GM19455 (cell line): ENCODE data around the gene ETV1.

Source experiments
- ATAC-seq: cut with Tn5 transposase; IDR thresholded peaks from one replicate; pipeline ENCODE4 v1.9.1; 2021; ENCODE audit not compliant: unreplicated experiment

Gene ETV1

GRCh38 chr7:13882051-13882450, 107.4 kb downstream of the ETV1 start:
- ATAC-seq: no peak

GRCh38 chr7:13880789-13881188, 108.7 kb downstream of the ETV1 start:
- ATAC-seq: no peak

DNA sequence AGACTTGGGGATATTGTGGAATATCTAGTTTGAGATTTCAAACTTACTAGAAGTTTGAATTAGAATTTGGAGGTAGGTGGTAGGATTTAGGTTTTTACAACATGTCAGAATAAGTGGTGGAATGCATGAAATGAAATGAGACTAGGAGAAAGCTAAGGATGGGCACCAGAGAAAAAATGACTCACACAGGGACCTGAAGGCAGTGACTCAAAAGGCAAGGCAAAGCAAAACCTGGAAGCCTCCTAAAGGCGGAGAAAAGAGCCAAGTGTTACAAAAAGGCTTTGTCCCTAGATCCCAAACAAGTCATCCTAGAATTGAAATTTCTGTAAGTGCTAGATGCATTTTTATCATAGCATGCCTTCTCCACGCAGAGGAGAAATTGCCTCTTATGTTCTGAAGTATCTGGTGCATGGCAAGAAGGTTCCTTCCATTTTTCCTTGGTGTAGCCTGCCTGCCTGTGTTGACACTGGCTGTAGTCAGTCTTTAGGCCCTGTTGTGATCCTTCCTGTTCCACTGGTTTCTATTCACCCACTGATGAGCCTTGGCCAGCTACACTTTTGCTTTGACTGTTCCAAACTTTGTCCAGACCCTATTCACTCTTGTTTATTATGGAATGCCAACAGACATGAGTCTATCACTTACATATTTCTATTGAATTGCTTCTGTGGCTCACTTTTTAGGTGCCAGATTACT, 109.3 kb downstream of the ETV1 start:
- no peak for ATAC-seq

- no peak for ATAC-seq
Observed at GRCh38 chr7:13879143-13879542, 110.3 kb downstream of the ETV1 start.

DNA sequence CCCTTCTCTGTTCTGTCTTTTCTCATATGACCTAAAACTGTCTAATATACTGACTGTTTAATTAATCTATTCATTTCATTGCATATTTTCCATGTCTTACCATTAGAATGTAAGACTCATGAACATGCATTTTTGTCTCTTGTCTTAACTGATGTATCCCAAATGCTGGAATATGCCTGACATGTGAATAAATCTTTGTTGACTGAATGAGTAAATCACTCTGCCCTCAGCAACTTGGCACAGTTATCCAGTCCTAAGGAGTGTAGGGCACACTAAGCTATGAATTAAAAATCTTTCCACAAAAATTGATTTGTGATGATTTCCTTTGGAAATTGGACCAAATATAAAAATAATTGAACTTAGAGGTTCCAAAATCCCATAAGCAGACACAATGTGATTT, 111.3 kb downstream of the ETV1 start:
- no peak for ATAC-seq

GRCh38 chr7:13875496-13876074, 113.9 kb downstream of the ETV1 start:
- no peak for ATAC-seq

DNA sequence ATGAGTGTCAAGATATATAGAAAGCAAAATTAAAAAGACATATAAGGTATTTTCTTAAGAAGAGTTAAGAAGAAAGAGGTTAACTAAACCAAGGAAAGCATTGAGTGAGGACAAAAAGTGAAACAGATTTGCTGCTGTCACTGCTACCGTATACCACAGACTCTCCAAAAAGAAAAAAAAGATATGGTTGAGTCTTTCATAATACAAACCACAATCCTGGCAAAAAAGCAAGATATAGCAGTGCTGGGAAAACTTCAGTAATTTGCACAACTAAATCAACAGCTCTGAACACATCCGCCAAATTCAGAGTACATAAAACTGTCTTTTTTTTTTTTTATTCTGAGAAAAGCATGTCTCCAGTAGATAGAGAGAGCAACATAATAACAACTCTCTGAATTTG, 114.7 kb downstream of the ETV1 start:
- no peak for ATAC-seq

DNA sequence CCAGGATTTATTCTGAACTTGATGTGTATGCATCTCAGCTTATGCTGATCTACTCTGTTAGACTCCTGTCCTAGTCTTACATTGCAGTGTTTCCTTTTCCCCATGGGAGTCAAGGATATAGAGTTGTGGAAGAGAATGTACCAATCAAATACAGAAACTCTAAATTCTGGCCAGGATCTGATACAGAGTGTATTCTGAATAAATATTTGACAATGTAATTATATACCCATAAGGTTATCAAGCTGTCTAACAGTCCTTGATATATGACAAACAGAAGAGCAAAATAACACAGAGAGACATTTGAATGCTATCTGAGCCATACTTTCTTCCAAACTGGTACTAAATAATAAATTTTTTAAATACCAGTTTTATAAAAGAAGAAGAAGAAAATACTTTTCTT, 116.8 kb downstream of the ETV1 start:
- ATAC-seq: no peak

GRCh38 chr7:13871008-13871407, 118.5 kb downstream of the ETV1 start:
- no peak for ATAC-seq

DNA sequence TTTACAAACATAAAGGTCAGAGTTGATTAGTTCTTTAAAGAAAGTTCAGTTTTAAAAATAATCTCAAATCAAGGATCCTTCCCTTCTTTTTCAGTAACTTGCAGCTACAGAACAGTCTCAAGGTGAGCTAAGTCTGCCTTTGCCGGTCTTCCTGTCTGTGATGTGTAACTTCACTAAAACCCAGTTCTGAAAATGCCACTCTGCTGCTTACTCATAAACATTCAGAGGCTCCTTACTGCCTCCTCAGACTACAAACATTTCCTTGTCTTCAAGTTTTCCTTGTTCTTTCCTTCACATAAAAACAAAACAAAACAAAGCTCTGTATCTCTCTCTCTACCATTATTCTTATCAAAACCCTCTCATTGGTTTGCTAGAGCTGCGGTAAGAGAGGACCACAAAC, 128.7 kb downstream of the ETV1 start:
- no peak for ATAC-seq

DNA sequence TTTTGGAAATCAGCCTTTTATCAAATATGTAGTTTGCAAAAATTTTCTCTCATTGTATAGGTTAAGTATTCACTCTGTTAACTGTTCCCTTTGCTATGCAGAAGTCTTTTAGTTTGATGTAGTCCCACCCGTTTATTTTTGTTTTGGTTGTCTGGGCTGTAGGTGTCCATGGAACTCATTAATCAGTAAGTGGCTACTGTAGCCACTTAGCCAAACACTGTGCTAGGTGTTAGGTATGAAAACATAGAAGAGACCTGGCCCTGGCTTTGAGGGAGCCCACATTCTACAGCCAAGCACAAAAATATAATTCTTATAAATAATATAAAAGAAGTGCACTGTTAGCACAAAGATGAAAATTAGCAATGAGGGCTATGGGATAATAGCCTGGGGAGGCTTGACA, 133.5 kb downstream of the ETV1 start:
- no peak for ATAC-seq

DNA sequence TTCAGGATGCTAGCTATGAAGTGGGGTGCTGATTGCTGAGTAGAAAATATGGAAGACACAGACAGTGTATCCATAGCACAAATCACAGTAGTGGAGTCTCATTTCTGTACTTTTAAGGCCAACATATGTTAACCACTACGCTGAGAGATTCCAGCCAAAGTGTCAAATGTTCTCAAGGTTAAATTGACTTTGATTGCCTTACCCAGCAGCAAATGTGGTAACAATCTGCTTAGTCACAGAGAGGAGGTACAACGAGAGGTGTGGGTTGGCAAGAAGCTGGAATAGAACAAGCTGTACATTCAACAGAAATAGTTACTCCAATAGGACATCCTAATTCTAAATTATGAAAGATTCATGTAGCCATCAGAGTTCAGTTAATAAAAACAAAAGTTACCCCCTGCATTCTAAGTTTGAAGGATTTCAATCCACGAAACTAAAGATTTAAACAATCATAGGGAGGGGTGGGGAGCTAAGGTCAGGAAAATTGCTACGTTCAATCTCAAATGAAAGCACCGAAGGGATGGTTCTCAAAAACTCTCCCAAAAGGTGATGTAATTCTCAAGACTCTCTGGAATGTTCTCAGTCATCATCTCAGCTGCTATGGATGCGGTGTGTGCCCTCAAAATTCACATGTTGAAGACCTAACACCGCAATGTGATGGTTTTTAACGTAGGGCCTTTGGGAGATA, 137.0 kb downstream of the ETV1 start:
- ATAC-seq: no peak

GRCh38 chr7:13851736-13852135, 137.7 kb downstream of the ETV1 start:
- no peak for ATAC-seq

- ATAC-seq: peak; percentile 59
Observed at GRCh38 chr7:13850185-13850752, 139.2 kb downstream of the ETV1 start.

- no peak for ATAC-seq
Observed at GRCh38 chr7:13849163-13849892, 140.1 kb downstream of the ETV1 start.

DNA sequence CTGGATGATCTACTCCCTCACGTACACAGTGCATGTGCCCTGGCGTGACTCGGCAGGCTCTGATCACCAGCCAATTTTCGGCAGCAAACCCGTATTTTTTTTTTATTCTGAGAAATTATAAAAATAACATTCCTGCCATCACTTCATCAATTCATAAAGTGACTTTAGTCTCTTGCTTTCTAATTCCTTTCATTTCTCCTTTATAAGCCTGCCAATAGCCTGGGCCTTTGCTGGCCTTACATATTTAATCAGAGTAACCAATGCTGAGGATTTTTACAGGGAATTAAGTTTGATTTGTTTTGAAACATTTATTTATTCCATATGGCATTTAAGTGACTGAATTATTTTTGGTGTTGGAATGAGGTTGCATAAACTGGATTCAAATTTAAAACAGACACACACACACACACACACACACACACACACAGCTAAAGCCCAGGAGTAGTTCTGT, 140.8 kb downstream of the ETV1 start:
- ATAC-seq: no peak

DNA sequence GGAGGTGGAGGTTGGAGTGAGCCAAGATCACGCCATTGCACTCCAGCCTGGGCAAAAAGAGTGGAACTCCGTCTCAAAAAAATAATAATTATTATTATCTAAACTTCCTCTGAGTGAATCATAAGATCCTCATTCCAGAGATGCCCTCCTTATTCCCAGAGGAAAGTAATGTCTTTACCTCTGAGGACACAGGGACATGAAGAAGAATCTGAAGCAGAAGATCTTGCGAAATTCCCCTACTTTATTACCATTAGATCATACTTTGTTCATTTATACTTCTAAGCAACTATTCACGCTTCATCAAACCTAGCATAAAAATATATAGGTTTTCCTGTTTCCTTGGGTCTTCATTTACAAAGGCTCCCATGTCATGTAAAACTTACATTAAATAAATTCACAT, 143.1 kb downstream of the ETV1 start:
- no peak for ATAC-seq

DNA sequence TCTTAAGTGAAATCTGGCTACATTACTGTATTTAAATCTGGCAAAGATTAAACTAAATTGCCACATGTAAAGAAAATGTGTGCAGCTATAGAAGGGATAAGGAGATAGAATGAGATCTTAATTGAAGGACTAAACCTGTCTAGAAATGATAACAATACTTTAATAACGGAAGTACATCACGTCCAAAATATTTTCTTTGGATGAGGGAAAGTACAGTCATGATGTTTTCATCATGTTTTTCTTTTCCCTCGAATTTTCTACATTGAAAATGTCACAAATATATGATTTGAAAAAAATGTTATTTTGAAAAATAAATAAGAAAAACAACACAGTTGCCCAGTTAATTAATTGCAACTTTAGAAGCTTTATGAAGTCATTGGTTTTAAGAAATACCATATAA, 143.9 kb downstream of the ETV1 start:
- no peak for ATAC-seq

- no peak for ATAC-seq
Observed at GRCh38 chr7:13844954-13845353, 144.5 kb downstream of the ETV1 start.

DNA sequence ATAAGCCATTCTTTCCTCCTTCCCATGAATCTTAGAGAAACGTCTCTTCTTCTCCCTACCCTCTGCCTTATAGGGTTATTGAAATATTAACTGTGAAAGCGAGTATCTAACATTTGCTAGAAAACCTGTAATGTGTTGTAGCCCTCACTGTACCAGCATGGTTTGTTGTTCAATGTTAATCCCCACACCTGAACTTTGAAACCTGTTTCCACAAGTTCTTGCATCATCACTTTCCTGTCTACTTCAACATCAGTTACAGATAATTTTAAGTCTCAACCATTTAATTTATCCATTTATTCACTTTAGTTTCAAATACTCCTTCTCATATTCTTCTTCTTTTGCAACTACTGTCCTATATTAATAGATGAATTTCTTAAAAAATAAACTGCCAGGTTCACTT, 148.2 kb downstream of the ETV1 start:
- no peak for ATAC-seq
